ENCODE measurements around the gene HTT.
A peak's percentile ranks its signal among the peaks of the same experiment; 100 is the strongest.

HTT gene

DNA sequence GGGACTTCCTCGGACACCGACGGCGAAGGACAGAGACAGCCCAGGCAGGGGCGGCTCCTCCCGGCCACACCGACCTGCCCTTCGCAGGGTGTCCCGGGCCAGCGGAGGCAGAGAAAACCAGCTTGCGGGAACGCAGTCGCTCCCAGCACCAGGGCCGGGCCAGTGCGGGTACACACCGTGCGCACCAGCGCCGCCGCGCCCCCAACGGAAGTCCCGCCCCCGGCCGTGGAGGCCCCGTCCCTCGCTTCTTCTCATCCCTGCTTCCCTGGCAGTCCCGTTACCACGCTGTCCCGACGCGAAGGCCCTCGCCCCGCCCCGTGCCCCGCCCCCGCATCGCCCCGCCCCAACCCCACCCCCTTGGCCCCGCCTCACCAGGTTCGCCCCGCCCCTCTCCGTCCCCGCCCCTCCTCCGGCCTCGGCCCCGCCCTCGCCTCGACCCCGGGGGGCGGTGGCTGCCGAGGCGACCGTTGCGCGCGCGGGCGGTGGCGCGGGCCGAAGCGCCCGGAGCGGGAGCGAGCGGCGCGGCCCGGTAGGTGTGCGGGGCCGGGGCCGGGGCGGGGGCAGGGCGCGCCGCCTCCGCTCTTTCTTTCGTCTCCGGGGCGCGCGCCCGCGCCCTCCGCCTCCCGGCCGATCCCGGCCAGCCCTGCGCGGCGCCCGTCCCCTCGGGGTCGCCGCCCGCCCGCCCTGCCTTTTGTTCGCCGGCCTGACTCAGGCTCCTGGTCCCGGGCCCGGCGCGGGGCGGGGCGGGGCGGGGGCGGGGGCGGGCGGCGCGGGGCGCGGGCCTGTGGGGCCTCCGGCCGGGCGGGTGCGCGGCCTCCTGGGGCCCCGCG is 218.3 kb downstream of the HTT start, which contains the start of gene RGS12:
RGS12 (plus strand) TSS at position 451 of the 830 bp plus-strand sequence. CDS start 23,150 bp downstream, outside the sequence.
- peak within 1 kb of the TSS; percentile 33; the same call in 1 of the 2 replicates for H3K27ac ChIP-seq (replicated peaks)
- TF ChIP-seq, protein P1, sequence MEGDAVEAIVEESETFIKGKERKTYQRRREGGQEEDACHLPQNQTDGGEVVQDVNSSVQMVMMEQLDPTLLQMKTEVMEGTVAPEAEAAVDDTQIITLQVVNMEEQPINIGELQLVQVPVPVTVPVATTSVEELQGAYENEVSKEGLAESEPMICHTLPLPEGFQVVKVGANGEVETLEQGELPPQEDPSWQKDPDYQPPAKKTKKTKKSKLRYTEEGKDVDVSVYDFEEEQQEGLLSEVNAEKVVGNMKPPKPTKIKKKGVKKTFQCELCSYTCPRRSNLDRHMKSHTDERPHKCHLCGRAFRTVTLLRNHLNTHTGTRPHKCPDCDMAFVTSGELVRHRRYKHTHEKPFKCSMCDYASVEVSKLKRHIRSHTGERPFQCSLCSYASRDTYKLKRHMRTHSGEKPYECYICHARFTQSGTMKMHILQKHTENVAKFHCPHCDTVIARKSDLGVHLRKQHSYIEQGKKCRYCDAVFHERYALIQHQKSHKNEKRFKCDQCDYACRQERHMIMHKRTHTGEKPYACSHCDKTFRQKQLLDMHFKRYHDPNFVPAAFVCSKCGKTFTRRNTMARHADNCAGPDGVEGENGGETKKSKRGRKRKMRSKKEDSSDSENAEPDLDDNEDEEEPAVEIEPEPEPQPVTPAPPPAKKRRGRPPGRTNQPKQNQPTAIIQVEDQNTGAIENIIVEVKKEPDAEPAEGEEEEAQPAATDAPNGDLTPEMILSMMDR (IDR thresholded peaks at IDR 0.05; ENCODE audit: insufficient read depth, low read length) = no peak
- TF ChIP-seq GABPA (IDR thresholded peaks at IDR 0.05; ENCODE audit: low read depth) (peak; percentile 70), POLR2AphosphoS5 (IDR thresholded peaks at IDR 0.05; ENCODE audit: low read depth) (no peak), SPI1 (IDR thresholded peaks at IDR 0.05; ENCODE audit: borderline replicate concordance, low read depth) (no peak)
- peak; percentile 87 for DNase-seq (ENCODE audit: low read depth in 1 of 2, low spot score in 1 of 2)
- peak within 1 kb of the TSS; percentile 89 for H3K4me3 ChIP-seq (replicated peaks; ENCODE audit: insufficient read depth, low read length)
- peaks cover 7% of the 10 kb centered on the region for H3K27me3 ChIP-seq (ENCODE audit: insufficient read depth, poor library complexity, severe bottlenecking)
